ENCODE results near the gene LARGE1. TPM values are rescaled to one million over a fixed set of nuclear protein-coding genes. Genes with fewer than 3 reads are reported as not detected.

Gene LARGE1
- total RNA-seq, 1 experiment from 2014 or later = 30.7 TPM

DNA sequence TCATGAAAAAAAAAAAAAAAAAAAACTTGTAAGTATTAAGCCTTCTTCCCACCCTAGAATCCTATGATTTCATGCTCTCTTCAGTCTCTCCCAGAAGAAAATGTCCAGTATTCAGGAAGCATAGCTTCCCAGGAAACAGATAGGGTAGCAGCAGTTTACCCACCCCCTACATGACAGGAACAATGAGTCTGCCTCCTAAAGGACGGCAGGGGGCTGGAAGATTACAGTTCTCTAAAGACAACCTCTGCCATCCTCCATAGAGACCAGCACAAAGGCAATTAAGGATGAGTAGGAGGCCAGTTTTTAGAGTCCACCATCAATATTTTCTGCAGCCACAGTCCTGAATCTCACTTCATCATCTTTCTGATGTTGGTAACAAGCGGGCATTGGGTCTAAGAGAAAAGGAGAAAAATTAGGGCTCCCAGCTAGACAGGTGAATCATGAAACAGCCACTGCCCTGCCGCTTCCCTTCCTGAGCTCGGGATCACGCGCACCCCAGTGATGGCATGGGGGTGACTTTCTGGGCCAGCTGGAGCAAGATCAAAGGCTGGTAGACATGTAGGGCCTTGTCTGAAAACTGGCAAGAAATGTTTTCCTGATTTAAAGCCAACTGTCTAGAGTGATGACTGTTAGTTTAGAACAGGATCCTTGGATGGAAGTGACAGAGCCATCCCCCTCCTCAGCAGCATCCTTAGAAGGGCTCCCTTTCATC lies 322.8 kb downstream of the LARGE1 start:
- Histone ChIP-seq H3K27me3 (ENCODE audit: control insufficient read depth, insufficient read depth, low read length) (no peaks in the 10 kb centered on the region), H3K4me3 (ENCODE audit: insufficient read depth, low read depth, low read length) (no peak overlapping the region), H3K36me3 (replicated peaks; ENCODE audit: control insufficient read depth, insufficient read depth, low read length) (no peaks in the 10 kb centered on the region)
- peak; percentile 39 for DNase-seq

DNA sequence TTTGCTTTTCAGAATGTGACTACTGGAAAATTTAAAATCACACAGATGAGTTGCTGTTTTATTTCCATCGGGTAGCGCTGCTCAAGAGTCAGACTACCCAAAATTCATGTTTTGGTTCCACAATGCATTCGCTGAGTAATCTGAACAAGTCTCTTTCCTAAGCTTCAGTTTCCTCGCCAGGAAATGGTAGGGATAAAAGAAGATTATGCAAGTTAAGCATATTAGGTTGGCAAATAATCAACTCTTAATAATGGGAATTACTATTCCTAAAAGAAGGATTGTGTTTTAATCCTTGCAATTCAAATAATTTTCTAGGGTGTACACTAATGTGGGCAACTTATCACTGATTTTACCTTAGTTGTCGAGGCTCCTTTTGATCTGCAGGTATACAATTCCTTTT lies 326.5 kb downstream of the LARGE1 start:
- H3K4me3 ChIP-seq (ENCODE audit: insufficient read depth, low read depth, low read length) = no peak overlapping the region
- no peak for DNase-seq
- no peaks in the 10 kb centered on the region for H3K36me3 ChIP-seq (replicated peaks; ENCODE audit: control insufficient read depth, insufficient read depth, low read length)
- no peaks in the 10 kb centered on the region for H3K27me3 ChIP-seq (ENCODE audit: control insufficient read depth, insufficient read depth, low read length)

GRCh38 chr22:33591946-33592345 lies 328.3 kb downstream of the LARGE1 start:
- H3K27me3 ChIP-seq (ENCODE audit: control insufficient read depth, insufficient read depth, low read length) = no peaks in the 10 kb centered on the region
- no peak for DNase-seq
- no peak overlapping the region for H3K4me3 ChIP-seq (ENCODE audit: insufficient read depth, low read depth, low read length)
- no peaks in the 10 kb centered on the region for H3K36me3 ChIP-seq (replicated peaks; ENCODE audit: control insufficient read depth, insufficient read depth, low read length)

DNA sequence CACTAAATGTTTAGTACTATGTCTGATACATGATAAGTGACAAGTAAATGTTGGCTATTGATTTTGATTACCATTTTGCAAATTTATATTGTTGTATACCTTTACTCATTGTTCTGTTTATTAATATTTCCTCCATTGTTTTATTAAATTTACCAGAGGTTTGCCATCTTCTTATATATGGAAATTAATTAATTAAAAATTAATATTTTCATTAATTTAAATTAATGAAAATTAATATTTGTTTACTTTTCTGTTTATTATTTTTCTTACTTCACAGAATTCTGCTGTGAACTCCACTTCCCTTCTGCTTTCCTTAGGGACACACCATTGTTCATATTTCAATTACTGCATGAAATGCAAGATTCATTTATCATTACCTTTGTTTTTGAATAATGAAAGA lies 331.0 kb downstream of the LARGE1 start:
- DNase-seq = no peak
- Histone ChIP-seq H3K27me3 (ENCODE audit: control insufficient read depth, insufficient read depth, low read length) (no peaks in the 10 kb centered on the region), H3K36me3 (replicated peaks; ENCODE audit: control insufficient read depth, insufficient read depth, low read length) (no peaks in the 10 kb centered on the region), H3K4me3 (ENCODE audit: insufficient read depth, low read depth, low read length) (no peak overlapping the region)

- no peaks in the 10 kb centered on the region for H3K36me3 ChIP-seq (replicated peaks; ENCODE audit: control insufficient read depth, insufficient read depth, low read length)
- H3K4me3 ChIP-seq (ENCODE audit: insufficient read depth, low read depth, low read length) = no peak overlapping the region
- no peaks in the 10 kb centered on the region for H3K27me3 ChIP-seq (ENCODE audit: control insufficient read depth, insufficient read depth, low read length)
- DNase-seq = no peak
Observed at GRCh38 chr22:33588860-33589259, 331.4 kb downstream of the LARGE1 start.

DNA sequence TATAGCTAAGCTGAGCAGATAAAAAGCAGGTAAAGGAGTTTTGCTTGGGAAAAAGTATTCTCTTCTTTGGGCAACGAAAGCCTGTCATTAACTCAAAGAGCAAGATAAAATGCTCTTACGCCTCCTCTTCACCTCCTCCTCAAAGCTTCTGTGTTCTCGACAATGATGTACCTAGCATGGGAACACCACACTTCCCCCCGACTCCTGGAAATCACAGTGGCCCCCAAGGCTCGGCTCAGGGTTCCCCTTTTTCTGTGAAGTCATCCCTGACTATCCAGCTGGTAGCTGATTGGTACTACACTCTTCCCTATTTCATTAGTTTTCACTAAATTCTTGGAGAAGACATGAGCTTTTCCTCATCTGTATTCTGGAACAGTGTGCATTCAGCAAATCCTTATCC lies 336.1 kb downstream of the LARGE1 start:
- DNase-seq = no peak
- no peaks in the 10 kb centered on the region for H3K27me3 ChIP-seq (ENCODE audit: control insufficient read depth, insufficient read depth, low read length)
- no peaks in the 10 kb centered on the region for H3K36me3 ChIP-seq (replicated peaks; ENCODE audit: control insufficient read depth, insufficient read depth, low read length)
- no peak overlapping the region for H3K4me3 ChIP-seq (ENCODE audit: insufficient read depth, low read depth, low read length)

DNA sequence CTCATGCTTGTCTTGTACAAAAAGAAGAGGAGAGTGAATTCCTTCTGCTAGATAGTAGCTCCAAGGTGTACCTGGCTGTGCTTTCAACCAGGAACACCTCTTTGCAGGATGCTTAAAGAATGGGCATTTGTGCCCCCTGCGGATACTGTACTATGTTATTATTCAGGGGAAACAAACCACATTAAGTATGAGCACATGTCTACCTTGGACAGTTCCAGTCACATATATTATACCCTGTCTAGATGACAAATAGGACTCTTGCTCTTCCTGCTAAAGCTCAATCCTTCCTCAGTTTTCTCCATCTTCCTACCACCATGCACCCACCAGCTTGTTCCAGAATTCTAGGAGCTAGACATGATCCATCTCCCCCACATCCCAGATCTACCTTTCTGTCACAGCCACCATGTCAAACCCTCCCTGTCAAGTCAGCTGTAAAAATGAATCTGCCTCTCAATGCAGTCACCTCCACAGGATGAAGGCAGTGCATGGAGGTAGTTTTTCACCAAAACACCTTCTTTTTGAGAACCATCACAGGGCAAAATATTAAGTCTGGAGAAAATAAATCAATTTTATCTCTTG lies 337.4 kb downstream of the LARGE1 start:
- no peaks in the 10 kb centered on the region for H3K27me3 ChIP-seq (ENCODE audit: control insufficient read depth, insufficient read depth, low read length)
- no peak overlapping the region for H3K4me3 ChIP-seq (ENCODE audit: insufficient read depth, low read depth, low read length)
- DNase-seq = no peak

GRCh38 chr22:33580310-33580709 lies 340.0 kb downstream of the LARGE1 start:
- Histone ChIP-seq H3K36me3 (replicated peaks; ENCODE audit: control insufficient read depth, insufficient read depth, low read length) (no peaks in the 10 kb centered on the region), H3K27me3 (ENCODE audit: control insufficient read depth, insufficient read depth, low read length) (no peaks in the 10 kb centered on the region), H3K4me3 (ENCODE audit: insufficient read depth, low read depth, low read length) (no peak overlapping the region)
- no peak for DNase-seq

More for the DNA sequence above, 337.4 kb downstream of the LARGE1 start:
- no peaks in the 10 kb centered on the region for H3K36me3 ChIP-seq (replicated peaks; ENCODE audit: control insufficient read depth, insufficient read depth, low read length)

GRCh38 chr22:33579448-33580093 lies 340.7 kb downstream of the LARGE1 start:
- peak; percentile 68 for DNase-seq
- Histone ChIP-seq H3K27me3 (ENCODE audit: control insufficient read depth, insufficient read depth, low read length) (no peaks in the 10 kb centered on the region), H3K36me3 (replicated peaks; ENCODE audit: control insufficient read depth, insufficient read depth, low read length) (no peaks in the 10 kb centered on the region), H3K4me3 (ENCODE audit: insufficient read depth, low read depth, low read length) (no peak overlapping the region)

DNA sequence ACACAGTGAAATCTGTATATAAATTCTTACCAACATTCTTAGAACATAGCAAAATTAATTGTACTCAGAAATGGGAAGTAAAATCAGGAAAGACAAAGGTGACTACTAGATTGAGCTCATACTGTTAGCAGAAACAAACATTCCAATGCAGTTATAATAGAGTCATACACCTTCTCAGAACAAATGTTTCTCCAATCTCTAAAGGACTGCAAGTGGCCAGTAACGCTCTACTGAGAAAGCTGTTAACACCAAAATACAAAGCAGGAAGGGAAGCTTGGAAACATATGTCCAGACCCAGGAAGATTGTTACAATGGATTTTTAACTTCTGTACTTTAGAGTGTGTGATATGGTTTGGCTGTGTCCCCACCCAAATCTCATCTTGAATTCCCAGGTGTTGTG lies 341.5 kb downstream of the LARGE1 start:
- DNase-seq = no peak
- H3K4me3 ChIP-seq (ENCODE audit: insufficient read depth, low read depth, low read length) = no peak overlapping the region
- no peaks in the 10 kb centered on the region for H3K36me3 ChIP-seq (replicated peaks; ENCODE audit: control insufficient read depth, insufficient read depth, low read length)
- no peaks in the 10 kb centered on the region for H3K27me3 ChIP-seq (ENCODE audit: control insufficient read depth, insufficient read depth, low read length)

GRCh38 chr22:33577862-33578411 lies 342.3 kb downstream of the LARGE1 start:
- Histone ChIP-seq H3K36me3 (replicated peaks; ENCODE audit: control insufficient read depth, insufficient read depth, low read length) (no peaks in the 10 kb centered on the region), H3K4me3 (ENCODE audit: insufficient read depth, low read depth, low read length) (no peak overlapping the region), H3K27me3 (ENCODE audit: control insufficient read depth, insufficient read depth, low read length) (no peaks in the 10 kb centered on the region)
- DNase-seq = no peak

DNA sequence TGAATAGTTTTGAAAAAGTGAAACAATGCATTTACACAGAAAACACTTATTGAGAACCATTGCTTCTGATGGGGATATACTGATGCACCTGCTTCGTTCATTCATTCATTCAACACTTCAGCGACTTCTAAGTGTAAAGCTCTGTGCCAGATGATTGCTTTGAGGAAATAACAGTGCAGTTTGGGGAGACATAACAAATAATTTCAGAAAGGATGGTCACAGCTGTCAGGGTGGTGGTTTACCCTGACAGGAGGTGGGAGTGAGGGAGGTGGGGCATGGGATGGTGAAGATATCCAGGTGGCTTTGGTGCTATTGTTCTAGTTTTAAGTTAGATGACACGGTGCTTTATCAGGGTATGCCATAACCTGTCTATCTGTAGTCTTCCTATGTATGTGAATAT lies 344.1 kb downstream of the LARGE1 start:
- Histone ChIP-seq H3K4me3 (ENCODE audit: insufficient read depth, low read depth, low read length) (no peak overlapping the region), H3K27me3 (ENCODE audit: control insufficient read depth, insufficient read depth, low read length) (no peaks in the 10 kb centered on the region), H3K36me3 (replicated peaks; ENCODE audit: control insufficient read depth, insufficient read depth, low read length) (no peaks in the 10 kb centered on the region)
- no peak for DNase-seq

DNA sequence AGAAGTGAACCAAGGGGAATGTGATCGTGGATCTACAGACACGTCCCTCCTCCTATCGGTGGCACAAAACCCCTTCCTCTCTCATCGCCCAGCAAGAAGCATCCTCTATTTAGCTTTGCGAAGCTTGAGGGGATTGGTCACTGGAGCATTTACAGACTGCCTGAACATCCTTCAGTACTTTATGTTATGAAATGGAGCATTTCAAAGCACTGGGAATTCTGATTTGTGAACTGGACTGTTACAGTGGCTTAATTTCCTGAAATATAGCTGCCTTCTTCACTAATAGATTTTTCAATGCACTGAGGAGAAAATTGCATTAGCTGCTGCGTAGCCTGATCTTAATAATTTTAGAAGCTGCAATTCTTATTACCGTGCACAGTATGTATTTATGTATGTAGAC lies 344.5 kb downstream of the LARGE1 start:
- no peak for DNase-seq
- Histone ChIP-seq H3K4me3 (ENCODE audit: insufficient read depth, low read depth, low read length) (no peak overlapping the region), H3K36me3 (replicated peaks; ENCODE audit: control insufficient read depth, insufficient read depth, low read length) (no peaks in the 10 kb centered on the region), H3K27me3 (ENCODE audit: control insufficient read depth, insufficient read depth, low read length) (no peaks in the 10 kb centered on the region)

DNA sequence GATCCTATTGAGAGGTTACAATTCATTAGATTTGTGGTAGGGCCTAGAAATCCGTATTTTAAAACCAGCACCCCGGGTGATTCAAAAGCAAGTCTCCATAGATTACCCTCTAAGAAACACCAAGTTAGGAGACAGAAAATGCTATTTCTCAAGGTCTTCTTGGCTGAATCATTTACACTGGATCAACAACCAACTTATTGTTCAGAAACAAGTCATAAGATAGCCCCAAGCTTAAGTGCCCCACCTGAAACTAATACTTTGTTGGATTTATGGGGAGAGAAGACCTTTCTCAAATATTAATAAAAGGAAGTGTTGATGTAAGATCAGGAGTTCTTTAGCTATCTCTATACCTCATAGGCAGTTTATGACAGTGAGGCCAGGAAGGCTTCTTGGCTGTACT lies 345.2 kb downstream of the LARGE1 start:
- H3K4me3 ChIP-seq (ENCODE audit: insufficient read depth, low read depth, low read length) = no peak overlapping the region
- H3K27me3 ChIP-seq (ENCODE audit: control insufficient read depth, insufficient read depth, low read length) = no peaks in the 10 kb centered on the region
- DNase-seq = no peak
- no peaks in the 10 kb centered on the region for H3K36me3 ChIP-seq (replicated peaks; ENCODE audit: control insufficient read depth, insufficient read depth, low read length)

GRCh38 chr22:33573479-33573878 lies 346.8 kb downstream of the LARGE1 start:
- no peak for DNase-seq
- no peaks in the 10 kb centered on the region for H3K36me3 ChIP-seq (replicated peaks; ENCODE audit: control insufficient read depth, insufficient read depth, low read length)
- H3K27me3 ChIP-seq (ENCODE audit: control insufficient read depth, insufficient read depth, low read length) = no peaks in the 10 kb centered on the region
- H3K4me3 ChIP-seq (ENCODE audit: insufficient read depth, low read depth, low read length) = no peak overlapping the region

All from H7 (cell line).